Stomach (tissue), 9 donors: ENCODE measurements around the gene LRTM2. TPM values are rescaled to one million over a fixed set of nuclear protein-coding genes. Genes with fewer than 3 reads are reported as not detected.

ENCODE experiments used
- DNase-seq, 2 donors: peaks; one replicate each; pipeline versions ENCODE4 v3.0.0 to v3.0.0-alpha.2; 2013 to 2019
- H3K27ac ChIP-seq, 5 donors: fragments of 200-600 bp in 4 of 5; sonication (generic) in 4 of 5; one replicate each; pipeline ENCODE4 v1.5.1; 2013 to 2019; ENCODE audit warnings: mild to moderate bottlenecking in 1 of 5, moderate library complexity in 1 of 5
- H3K27me3 ChIP-seq, 3 donors: fragments of 200-600 bp; sonication (generic); one replicate each; pipeline ENCODE4 v1.5.1; 2017 to 2019; ENCODE audit warnings: mixed run types in 1 of 3
- H3K36me3 ChIP-seq, 4 donors: fragments of 200-600 bp; sonication (generic); 1 replicate in 3 of 4; 2 replicates in 1 of 4; pipeline ENCODE4 v1.5.1; 2016 to 2019
- H3K4me1 ChIP-seq, 4 donors: fragments of 200-600 bp; sonication (generic); one replicate each; pipeline ENCODE4 v1.5.1; 2016 to 2019
- H3K4me3 ChIP-seq, 4 donors: fragments of 200-600 bp; sonication (generic) in 3 of 4; one replicate each; pipeline ENCODE4 v1.5.1; 2016 to 2019; ENCODE audit warnings: mild to moderate bottlenecking in 1 of 4
- H3K9me3 ChIP-seq, 4 donors: fragments of 200-600 bp; sonication (generic); one replicate each; pipeline ENCODE4 v1.5.1; 2016 to 2019
- CTCF ChIP-seq, 7 experiments: fragments of 450-650 bp in 4 of 7; fragments of 200-600 bp in 3 of 7; sonication (generic) in 3 of 7; IDR thresholded peaks; one replicate each; pipeline ENCODE4 v1.5.1; 2016 to 2019; ENCODE audit warnings: antibody characterized with exemption in 7 of 7, control low read depth in 2 of 7, mild to moderate bottlenecking in 1 of 7
- EP300 ChIP-seq: sonication (generic); formaldehyde crosslinking; IDR thresholded peaks from one replicate; pipeline ENCODE4 v1.6.1; 2017; ENCODE audit warnings: antibody characterized with exemption
- POLR2A ChIP-seq, 4 donors: fragments of 450-650 bp; IDR thresholded peaks; one replicate each; pipeline ENCODE4 v1.6.1; 2016; ENCODE audit warnings: antibody characterized with exemption in 4 of 4, control low read depth in 2 of 4, mild to moderate bottlenecking in 1 of 4, moderate library complexity in 1 of 4
- POLR2AphosphoS5 ChIP-seq, 3 donors: sonication (generic); formaldehyde crosslinking; IDR thresholded peaks; one replicate each; pipeline ENCODE4 v1.6.1; 2016; ENCODE audit warnings: antibody characterized with exemption in 3 of 3
- WGBS, 5 donors: extraction: QIAGEN DNeasy Blood & Tissue Kit in 3 of 5; methylation state at CpG; one replicate each; pipeline versions ENCODE4 v1.1.5 to v1.1.7; 2013 to 2018; 5-methylcytosine and 5-hydroxymethylcytosine counted together
- intact Hi-C: fragments of 100-400 bp; cut with DNase I; formaldehyde crosslinking; loops from one replicate; pipeline ENCODE4 v1.15.1; 2023; ENCODE audit warnings: low total_unique reads
- polyA plus RNA-seq, 3 donors: library from polyadenylated mRNA; stranded (reverse); fragments of 200-250 nt; gene quantifications; one replicate each; pipeline ENCODE4 v1.2.3, GENCODE V29; 2013
- total RNA-seq, 5 donors: library from RNA; depleted of rRNA; stranded (reverse); fragments of >200 nt; gene quantifications; one replicate each; pipeline versions ENCODE4 v1.1.0 to v1.2.3, GENCODE V29; 2014 to 2016
- donor health status: healthy with polysubstance abuse.
- donor health status: Bipolar disorder and iron deficiency.
- donor health status: healthy.

LRTM2 gene
- total and polyA plus RNA-seq, 8 donors = 0.03 TPM; not detected in 7

- 61 to 74% (median 67%) methylated on average over 4 of the region's 4 CpGs for WGBS, 5 donors
- intact Hi-C loops = no loop called here
- Histone ChIP-seq H3K4me1 (no peaks in the 10 kb centered on the region), H3K36me3 (no peaks in the 10 kb centered on the region), H3K9me3 (no peaks in the 10 kb centered on the region), H3K27ac (no peak overlapping the region), H3K4me3 (no peak overlapping the region), H3K27me3 (peaks cover 0 to 26% (median 14%) of the 10 kb centered on the region in 3 donors)
- DNase-seq = no peak
- TF ChIP-seq POLR2AphosphoS5 (IDR thresholded peaks at IDR 0.05) (no peak), CTCF (IDR thresholded peaks at IDR 0.05) (no peak), EP300 (no peak), POLR2A (IDR thresholded peaks at IDR 0.05) (no peak)
Observed at GRCh38 chr12:1847411-1847810, 27.0 kb downstream of the LRTM2 start.

GRCh38 chr12:1848146-1848545 lies 27.8 kb downstream of the LRTM2 start:
- no peak overlapping the region for H3K4me3 ChIP-seq
- no peak overlapping the region for H3K27ac ChIP-seq

GRCh38 chr12:1848745-1849144 lies 28.4 kb downstream of the LRTM2 start:
- intact Hi-C loops = no loop called here
- H3K4me1 ChIP-seq = no peaks in the 10 kb centered on the region
- no peak overlapping the region for H3K27ac ChIP-seq
- no peaks in the 10 kb centered on the region for H3K9me3 ChIP-seq
- no peak for TF ChIP-seq POLR2AphosphoS5 (IDR thresholded peaks at IDR 0.05)
- TF ChIP-seq CTCF (IDR thresholded peaks at IDR 0.05) = no peak
- no peak for TF ChIP-seq EP300
- TF ChIP-seq POLR2A (IDR thresholded peaks at IDR 0.05) = no peak
- WGBS, 5 donors = 75 to 80% (median 78%) methylated on average over 6 of the region's 6 CpGs
- H3K4me3 ChIP-seq = no peak overlapping the region
- no peak for DNase-seq
- no peaks in the 10 kb centered on the region for H3K36me3 ChIP-seq
- H3K27me3 ChIP-seq = peaks cover 0 to 18% (median under 1%) of the 10 kb centered on the region in 3 donors

More at GRCh38 chr12:1848146-1848545, 27.8 kb downstream of the LRTM2 start:
- no peak for DNase-seq
- Histone ChIP-seq H3K9me3 (no peaks in the 10 kb centered on the region), H3K27me3 (peaks cover 0 to 19% (median 6%) of the 10 kb centered on the region in 3 donors), H3K36me3 (no peaks in the 10 kb centered on the region), H3K4me1 (no peaks in the 10 kb centered on the region)
- no peak for TF ChIP-seq CTCF (IDR thresholded peaks at IDR 0.05)
- no peak for TF ChIP-seq EP300
- no peak for TF ChIP-seq POLR2AphosphoS5 (IDR thresholded peaks at IDR 0.05)
- WGBS, 5 donors = 69 to 82% (median 73%) methylated on average over 10 of the region's 10 CpGs
- intact Hi-C loops = no loop called here

GRCh38 chr12:1851151-1851701 lies 30.9 kb downstream of the LRTM2 start:
- WGBS, 5 donors = 63 to 73% (median 66%) methylated on average over 7 of the region's 7 CpGs
- H3K4me1 ChIP-seq = no peaks in the 10 kb centered on the region
- no peaks in the 10 kb centered on the region for H3K36me3 ChIP-seq
- no peaks in the 10 kb centered on the region for H3K27me3 ChIP-seq
- no peak overlapping the region for H3K27ac ChIP-seq
- H3K9me3 ChIP-seq = peaks cover 0 to 15% (median 11%) of the 10 kb centered on the region in 4 donors
- no peak for DNase-seq
- TF ChIP-seq CTCF (IDR thresholded peaks at IDR 0.05) = no peak
- no peak for TF ChIP-seq EP300
- no peak for TF ChIP-seq POLR2AphosphoS5 (IDR thresholded peaks at IDR 0.05)
- no peak for TF ChIP-seq POLR2A (IDR thresholded peaks at IDR 0.05)
- H3K4me3 ChIP-seq = no peak overlapping the region
- intact Hi-C loops = no loop called here
